ENCODE measurements around the gene DISP2.

Gene DISP2

DNA sequence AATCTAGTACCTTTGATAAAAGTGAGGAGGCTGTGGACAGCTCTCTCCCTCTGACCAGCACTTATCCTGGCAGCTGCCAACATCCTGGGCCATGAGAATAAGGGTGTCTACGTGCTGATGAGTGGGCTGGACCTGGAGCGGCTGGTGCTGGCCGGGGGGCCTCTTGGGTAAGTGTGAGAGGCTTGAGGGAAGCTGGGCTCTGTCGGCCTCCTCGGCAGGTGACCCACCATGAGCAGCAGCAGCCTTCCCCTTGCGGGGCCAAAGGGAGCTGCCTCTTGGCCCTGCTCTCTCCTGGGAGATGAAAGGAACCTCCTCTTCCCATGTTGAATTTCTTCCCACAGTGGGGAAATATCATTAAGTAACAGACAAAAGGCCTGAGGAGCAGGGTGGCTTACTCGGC is 56.8 kb downstream of the DISP2 start:
- DNase-seq (ENCODE audit: extremely low read depth, low read depth): no peak
- no peak for TF ChIP-seq CTCF (IDR thresholded peaks at IDR 0.05; ENCODE audit: low read depth, low read length)

DNA sequence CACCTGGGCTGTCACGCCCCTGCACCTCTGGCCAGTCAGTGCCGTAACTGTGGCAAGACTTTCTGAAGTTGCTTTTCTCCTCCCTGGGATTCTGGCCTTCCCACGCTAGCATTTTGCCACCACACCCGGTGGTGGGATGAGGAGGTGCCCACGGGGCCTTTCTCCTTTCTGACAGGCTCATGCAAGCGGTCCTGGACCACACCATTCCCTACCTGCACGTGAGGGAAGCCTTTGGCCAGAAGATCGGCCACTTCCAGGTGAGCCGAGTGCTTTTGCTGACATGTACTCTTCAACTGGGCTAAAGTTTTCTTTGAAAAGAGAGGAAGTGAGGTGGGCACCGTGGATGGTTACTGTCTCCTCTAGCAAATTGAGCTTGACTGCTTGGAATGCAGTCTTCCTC is 57.2 kb downstream of the DISP2 start:
- TF ChIP-seq CTCF (IDR thresholded peaks at IDR 0.05; ENCODE audit: low read depth, low read length): no peak
- no peak for DNase-seq (ENCODE audit: extremely low read depth, low read depth)

DNA sequence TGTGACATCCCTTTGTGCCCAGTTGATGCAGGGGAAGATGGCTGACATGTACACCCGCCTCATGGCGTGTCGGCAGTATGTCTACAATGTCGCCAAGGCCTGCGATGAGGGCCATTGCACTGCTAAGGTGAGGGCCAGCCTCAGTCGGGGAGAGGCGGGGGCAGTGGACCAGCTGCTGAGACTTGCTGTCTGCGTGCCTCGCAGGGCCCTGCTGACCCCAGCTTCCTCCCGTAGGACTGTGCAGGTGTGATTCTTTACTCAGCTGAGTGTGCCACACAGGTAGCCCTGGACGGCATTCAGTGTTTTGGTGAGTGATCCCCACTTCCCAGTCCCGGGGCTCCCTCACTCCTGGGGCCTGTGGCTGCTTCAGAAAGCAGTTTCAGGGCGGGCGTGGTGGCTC is 58.0 kb downstream of the DISP2 start:
- TF ChIP-seq CTCF (IDR thresholded peaks at IDR 0.05; ENCODE audit: low read depth, low read length): no peak
- DNase-seq (ENCODE audit: extremely low read depth, low read depth): no peak

DNA sequence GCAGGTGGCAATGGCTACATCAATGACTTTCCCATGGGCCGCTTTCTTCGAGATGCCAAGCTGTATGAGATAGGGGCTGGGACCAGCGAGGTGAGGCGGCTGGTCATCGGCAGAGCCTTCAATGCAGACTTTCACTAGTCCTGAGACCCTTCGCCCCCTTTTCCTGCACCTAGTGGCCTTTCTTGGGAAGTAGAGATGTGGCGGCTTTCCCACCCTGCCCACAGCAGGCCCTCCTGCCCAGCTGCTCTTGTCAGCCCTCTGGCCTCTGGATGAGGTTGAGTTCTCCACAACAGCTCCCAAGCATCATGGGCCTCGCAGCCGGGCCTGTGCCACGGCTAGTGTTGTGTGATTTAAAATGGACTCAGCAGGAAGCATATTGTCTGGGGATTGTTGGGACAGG is 60.1 kb downstream of the DISP2 start:
- DNase-seq (ENCODE audit: extremely low read depth, low read depth): no peak
- TF ChIP-seq CTCF (IDR thresholded peaks at IDR 0.05; ENCODE audit: low read depth, low read length): no peak

- no peak for DNase-seq (ENCODE audit: extremely low read depth, low read depth)
- TF ChIP-seq CTCF (IDR thresholded peaks at IDR 0.05; ENCODE audit: low read depth, low read length): no peak
Observed at GRCh38 chr15:40420071-40420713, 62.2 kb downstream of the DISP2 start.

DNA sequence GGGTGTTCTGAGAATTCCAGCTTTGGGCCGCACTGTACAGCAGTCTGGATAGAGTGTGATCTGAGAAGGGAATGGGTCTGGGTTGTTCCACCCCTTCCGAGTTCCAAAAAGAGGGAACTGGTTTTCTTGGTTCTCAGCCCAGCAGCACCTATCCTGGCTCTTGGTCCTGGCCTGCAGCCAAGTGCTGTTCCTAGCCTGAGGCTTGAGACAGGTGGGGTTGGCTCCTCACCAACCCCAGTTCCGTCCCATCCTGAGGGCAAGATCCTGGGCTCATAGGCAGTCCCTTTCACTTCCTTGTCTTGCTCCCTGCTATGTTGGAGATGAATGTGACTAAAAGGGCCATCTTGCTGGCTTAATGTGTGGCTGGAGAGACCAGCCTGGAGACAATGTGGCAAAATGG is 62.8 kb downstream of the DISP2 start:
- no peak for TF ChIP-seq CTCF (IDR thresholded peaks at IDR 0.05; ENCODE audit: low read depth, low read length)
- DNase-seq (ENCODE audit: extremely low read depth, low read depth): no peak

DNA sequence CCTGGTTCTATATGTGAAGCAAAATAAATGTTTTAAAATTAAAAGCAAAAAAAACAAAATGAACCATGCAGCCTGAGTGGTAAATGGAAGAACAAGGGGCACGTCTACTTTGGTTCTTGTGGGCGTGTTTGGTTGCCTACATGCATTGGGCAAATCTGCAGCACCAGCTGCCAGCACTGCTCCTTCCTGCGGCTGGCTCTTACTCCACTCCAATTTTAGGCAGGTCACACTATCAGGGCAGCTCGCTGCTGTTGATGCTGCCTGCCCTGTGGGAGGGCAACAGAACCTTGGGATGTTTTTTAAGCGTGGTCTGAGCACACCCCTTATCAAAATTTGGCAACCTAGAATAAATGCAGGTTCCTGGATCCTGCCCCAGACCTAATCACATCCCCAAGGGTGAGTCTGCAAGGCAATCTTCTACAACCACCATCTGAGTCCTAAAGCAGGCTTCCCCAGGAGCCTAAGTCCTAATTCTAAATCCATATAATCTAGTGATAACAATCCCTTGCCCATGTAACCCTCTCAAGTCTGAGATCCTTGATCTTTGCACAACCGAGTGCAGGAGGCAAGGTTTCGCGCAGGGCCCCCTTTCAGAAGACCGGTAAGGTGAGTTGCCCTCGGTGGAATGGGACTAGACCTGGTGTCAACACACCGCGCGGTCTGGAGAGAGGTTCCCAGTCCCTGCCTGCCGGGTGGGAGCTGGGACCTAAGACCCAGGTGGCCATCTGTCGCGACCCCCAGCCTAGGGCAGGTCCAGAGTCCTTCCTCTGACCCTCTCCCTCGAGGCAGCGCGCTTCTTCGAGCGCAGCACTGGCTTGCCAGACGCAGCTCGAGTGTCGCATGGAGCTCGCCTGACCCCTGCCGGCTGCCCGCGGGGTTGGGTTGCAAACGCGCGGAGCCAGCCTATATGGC is 63.5 kb downstream of the DISP2 start:
- peak; percentile 95 for TF ChIP-seq CTCF (IDR thresholded peaks at IDR 0.05; ENCODE audit: low read depth, low read length)
- DNase-seq (ENCODE audit: extremely low read depth, low read depth): no peak

Data from AG09319 (cell line).